GM21360 (cell line): ENCODE data around the gene PREP.

Source experiments
- ATAC-seq: cut with Tn5 transposase; IDR thresholded peaks from one replicate; pipeline ENCODE4 v1.9.1; 2021; ENCODE audit warnings: mild to moderate bottlenecking, moderate library complexity; ENCODE audit not compliant: unreplicated experiment

PREP gene

DNA sequence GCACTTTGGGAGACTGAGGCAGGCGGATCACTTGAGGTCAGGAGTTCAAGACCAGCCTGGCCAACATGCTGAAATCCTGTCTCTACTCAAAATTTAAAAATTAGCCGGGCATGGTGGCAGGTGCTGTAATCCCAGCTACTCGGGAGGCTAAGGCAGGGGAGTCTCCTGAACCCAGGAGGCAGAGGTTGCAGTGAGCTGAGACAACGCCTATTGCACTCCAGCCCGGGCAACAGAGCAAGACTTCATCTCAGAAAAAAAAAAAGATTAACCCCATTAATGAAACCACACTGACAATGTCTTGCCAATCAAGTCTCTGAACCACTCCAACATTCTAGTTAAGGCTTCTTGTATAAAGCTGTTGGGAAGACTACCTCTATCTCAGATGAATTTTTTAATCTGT is 4.0 kb downstream of the PREP start:
- ATAC-seq: no peak

DNA sequence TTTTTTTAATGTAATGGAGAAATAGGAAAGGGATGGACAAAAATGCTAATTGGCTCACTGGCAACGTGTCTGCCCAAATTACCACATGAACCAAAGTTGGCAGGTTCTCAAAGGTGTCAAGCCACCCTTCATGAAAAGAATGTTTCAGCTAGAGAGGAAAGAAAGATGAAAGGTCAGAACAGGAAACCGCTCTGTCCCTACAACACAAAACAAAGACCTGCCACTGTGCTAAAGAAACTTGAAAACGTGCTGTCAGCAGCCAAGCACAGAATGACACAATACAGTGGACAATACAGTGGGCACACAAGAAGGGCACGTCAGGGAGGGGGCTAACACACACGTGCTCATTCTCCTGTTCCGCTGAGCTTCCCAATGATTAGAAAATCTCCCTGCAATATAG is 4.9 kb downstream of the PREP start:
- no peak for ATAC-seq

- ATAC-seq: no peak
Observed at GRCh38 chr6:105391705-105392104, 11.2 kb downstream of the PREP start.

DNA sequence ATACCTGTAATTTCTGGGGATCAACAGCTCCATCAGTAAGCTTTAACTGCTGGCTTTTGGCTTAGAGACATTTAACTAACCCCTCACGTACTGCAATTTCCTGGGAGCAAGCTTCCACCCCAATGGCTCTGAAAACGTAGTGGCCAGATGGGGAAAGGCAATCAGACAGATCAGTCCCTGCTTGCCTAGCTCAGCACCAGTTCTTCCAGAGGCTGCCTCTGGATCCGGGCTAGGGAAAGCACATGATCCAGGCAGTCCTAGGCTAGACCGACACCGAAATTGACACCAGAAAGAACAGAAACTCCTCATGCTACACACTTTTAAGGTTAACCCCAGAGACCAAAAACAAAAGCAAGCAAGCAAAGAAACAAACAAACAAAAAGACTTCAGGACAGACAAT is 13.3 kb downstream of the PREP start:
- ATAC-seq: no peak

DNA sequence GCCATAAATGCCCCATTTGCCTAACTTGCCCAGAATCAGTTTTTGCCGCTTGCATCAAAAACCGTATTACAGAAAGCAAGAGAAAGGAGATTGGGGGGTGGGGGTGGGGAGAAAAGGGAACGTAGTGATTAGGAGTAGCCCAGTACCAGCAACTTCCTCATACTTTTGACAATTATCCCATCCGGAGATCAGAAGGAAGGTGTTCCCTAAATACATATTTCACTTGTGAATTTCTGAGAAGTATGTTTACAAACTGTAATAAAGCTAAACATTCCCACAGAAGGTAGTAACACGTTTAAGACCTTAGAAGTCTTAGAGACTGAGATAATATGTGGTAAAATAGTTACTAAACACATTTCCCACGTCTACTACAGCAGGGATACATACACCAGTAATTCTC is 14.5 kb downstream of the PREP start:
- ATAC-seq: no peak

- no peak for ATAC-seq
Observed at GRCh38 chr6:105384004-105384403, 18.9 kb downstream of the PREP start.

DNA sequence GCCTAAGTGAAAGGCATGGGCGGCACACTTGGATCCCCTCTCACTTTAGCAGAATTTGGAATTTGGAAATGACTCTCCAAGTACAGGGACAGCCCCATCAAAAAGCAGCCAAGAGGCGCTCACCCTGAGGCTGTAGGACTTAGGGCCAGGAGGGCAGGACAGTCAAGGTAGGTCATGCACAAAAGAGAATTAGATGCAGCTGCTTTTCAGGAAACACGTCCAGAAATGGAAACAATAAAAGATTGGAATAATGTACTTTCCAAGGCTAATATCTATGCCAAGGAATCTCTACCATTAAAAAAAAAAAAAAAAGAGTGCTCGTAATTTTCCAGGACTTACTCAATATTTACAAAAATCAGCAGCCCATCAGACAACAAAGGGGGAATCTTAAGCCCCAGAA is 19.9 kb downstream of the PREP start:
- ATAC-seq: no peak

DNA sequence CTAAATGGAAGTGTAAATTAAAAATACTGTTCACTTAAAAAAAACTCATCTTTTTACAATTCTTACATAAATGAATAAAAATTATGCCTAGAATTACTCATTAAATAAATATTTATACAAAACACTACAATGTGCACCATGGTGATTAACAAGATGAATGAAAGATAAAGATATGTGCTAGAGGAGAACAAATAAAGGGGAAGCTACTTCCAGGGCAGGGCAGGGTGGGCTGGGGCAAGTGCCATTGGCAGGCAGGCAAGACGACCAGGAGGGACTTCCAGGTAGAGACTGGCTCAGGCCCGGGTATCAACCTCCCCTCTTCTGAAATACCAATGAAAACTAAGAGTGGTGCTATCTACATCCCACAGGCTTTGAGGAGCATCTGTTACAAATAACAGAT is 20.4 kb downstream of the PREP start:
- ATAC-seq: no peak

GRCh38 chr6:105380634-105381033 is 22.2 kb downstream of the PREP start:
- no peak for ATAC-seq

- ATAC-seq: no peak
Observed at GRCh38 chr6:105375797-105376196, 27.1 kb downstream of the PREP start.

GRCh38 chr6:105374010-105374420 is 28.9 kb downstream of the PREP start:
- ATAC-seq: no peak

DNA sequence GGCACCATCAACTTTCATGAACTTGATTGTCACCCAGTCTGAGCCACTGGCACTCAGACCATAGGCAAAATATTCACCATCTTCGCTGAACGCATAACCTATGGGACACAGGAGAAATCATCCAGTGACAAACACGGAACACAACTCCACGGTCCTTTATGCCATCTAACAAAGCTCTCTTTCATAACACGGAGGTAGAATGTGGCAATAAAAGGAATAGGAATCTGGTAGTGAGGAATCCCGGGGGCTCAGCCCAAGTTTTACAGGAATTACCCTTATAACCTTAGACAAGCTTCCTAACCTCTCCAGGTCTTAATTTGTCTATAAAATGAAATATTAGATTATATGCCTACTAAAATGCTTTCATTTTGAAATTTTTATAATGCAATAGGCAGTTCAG is 29.4 kb downstream of the PREP start:
- no peak for ATAC-seq

GRCh38 chr6:105372849-105373182 is 30.1 kb downstream of the PREP start:
- ATAC-seq: no peak

DNA sequence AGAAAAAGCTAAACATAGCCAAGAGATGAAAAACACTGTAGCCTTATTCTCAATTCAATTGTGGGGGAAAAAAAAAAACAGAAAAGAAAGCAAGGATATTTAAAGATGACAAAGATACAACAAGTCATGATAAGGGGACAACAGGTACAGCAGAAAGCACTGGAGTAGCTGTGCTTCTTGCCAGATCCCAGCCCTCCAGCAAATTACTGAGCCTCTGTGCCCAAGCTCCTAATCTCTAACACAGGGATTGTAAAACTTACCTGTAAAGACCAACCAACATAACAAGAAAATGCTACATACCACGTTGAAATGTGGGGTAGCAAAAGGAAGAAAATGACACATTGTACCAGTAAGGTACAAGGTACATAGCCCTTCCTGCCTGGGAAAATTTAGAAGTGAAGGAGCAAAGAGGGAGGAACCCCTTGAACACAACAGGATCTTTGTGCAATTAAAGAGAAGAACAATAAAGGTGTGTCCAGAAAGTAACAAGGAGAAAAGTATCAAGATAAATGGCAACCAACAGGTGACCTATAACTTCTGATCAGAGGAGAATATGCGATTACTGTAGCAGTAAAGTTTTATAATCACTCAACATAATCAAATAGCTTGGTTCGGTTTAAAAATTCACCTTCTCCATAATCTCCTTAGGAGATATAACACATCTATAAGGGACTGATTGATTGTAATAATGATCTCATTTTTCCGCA is 30.6 kb downstream of the PREP start:
- no peak for ATAC-seq

- no peak for ATAC-seq
Observed at GRCh38 chr6:105370351-105370750, 32.5 kb downstream of the PREP start.

DNA sequence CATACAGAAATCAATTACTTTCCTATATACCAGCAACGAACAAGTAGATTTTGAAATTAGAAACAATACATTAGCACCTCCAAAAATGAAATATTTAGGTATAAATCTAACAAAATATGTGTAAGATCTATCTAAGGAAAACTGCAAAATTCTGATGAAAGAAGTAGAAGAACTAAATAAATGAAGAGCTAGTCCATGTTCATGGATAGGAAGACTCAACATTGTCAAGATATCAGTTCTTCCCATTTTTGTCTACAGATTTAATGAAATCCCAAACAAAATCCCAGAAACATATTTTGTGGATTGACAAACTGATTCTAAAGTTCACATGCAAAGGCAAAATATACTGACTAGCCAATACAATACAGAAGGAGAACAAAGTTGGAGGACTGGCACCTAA is 33.7 kb downstream of the PREP start:
- ATAC-seq: no peak

DNA sequence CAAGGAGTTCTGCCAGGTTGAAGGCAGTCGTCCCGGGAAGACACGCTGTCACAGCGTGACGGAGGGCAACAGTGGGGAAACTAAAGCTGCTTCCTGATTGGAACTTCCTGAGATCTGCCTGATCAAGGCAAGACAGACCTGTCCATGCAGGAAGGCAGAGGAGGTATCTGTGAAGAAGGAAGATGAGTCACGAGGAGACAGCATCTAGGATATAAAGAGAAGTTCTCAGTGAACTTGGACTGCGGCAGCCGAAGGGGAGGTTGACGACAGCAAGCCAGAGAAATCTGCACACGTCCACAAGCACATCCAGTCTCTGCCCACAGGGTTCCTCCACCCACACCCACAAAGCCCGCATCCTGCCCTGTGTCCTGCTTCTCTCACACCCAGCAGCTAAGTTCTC is 38.6 kb downstream of the PREP start:
- no peak for ATAC-seq

DNA sequence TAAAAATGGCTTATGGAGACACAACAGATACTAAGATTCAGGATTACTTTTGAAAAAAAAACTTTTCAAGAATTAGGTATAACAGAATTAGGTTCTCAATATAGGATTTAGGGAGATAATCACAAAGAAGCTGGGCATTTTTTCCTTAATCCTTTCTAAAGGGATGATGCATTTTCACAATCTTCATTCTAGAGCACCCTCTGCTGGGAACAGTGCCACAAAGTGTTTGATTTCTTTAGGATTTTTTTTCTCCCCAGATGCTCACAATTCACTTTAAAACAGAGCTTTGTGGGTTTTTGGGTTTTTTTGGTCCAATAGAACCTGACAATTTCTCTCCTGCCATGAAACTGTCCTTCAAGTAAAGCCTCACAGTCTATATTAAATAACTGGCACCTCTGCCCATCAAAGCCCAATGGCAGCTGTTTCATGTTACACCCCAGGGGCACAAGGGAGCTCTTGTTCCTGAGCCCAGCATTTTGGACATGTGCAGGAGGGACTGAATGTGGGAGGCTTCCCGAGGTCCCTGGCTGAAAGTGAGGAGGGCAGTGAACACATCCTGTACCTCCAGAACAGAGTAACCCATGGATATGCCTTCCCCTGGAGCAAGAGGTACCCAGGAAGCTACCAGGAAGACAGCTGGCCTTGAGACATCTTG is 39.7 kb downstream of the PREP start:
- no peak for ATAC-seq

- ATAC-seq: no peak
Observed at GRCh38 chr6:105359419-105360370, 43.2 kb downstream of the PREP start.

DNA sequence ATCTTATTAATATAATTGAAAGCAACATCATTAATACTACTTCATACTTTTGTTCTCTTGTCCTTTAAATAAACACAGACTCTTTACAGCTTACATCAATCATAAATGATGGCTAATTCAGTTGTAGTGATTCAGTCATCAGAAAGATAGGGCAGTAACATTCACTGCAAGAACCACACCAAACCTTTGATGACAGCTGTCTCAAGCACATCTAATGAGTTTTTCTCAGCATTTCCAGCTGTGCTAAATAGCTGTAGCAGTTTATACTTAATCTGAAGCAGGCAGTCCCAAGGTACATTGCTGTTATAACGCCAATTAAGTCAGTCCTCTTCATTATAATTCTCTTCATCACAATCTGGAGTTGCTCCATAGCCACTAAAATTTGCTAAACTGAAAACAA is 45.7 kb downstream of the PREP start:
- no peak for ATAC-seq

GRCh38 chr6:105352037-105352617 is 50.8 kb downstream of the PREP start:
- no peak for ATAC-seq
